ENCODE results near the gene VEGFB.

The VEGFB gene

GRCh38 chr11:64211181-64211872, 23.1 kb upstream of the VEGFB start:
- no peak for DNase-seq (ENCODE audit: low read depth)

GRCh38 chr11:64216879-64217278, 17.5 kb upstream of the VEGFB start:
- peak; percentile 6 for TF ChIP-seq CTCF (IDR thresholded peaks at IDR 0.05; ENCODE audit: insufficient read depth, low read depth, low read length, missing control alignments)
- DNase-seq (ENCODE audit: low read depth), result no peak
- no peak overlapping the region for H3K4me3 ChIP-seq (ENCODE audit: low read depth, low read length)

More at GRCh38 chr11:64211181-64211872, 23.1 kb upstream of the VEGFB start:
- no peak overlapping the region for H3K4me3 ChIP-seq (ENCODE audit: low read depth, low read length)
- no peak for TF ChIP-seq CTCF (IDR thresholded peaks at IDR 0.05; ENCODE audit: insufficient read depth, low read depth, low read length, missing control alignments)

GRCh38 chr11:64218628-64219353, 15.6 kb upstream of the VEGFB start:
- H3K4me3 ChIP-seq (ENCODE audit: low read depth, low read length), result no peak overlapping the region
- no peak for DNase-seq (ENCODE audit: low read depth)
- no peak for TF ChIP-seq CTCF (IDR thresholded peaks at IDR 0.05; ENCODE audit: insufficient read depth, low read depth, low read length, missing control alignments)

- no peak for TF ChIP-seq CTCF (IDR thresholded peaks at IDR 0.05; ENCODE audit: insufficient read depth, low read depth, low read length, missing control alignments)
- no peak overlapping the region for H3K4me3 ChIP-seq (ENCODE audit: low read depth, low read length)
- DNase-seq (ENCODE audit: low read depth), result no peak
Measured at GRCh38 chr11:64219354-64219684, 15.1 kb upstream of the VEGFB start.

- H3K4me3 ChIP-seq (ENCODE audit: low read depth, low read length), result no peak overlapping the region
- TF ChIP-seq CTCF (IDR thresholded peaks at IDR 0.05; ENCODE audit: insufficient read depth, low read depth, low read length, missing control alignments), result no peak
- peak; percentile 5 for DNase-seq (ENCODE audit: low read depth)
Measured at GRCh38 chr11:64219755-64220154, 14.6 kb upstream of the VEGFB start.

- H3K4me3 ChIP-seq (ENCODE audit: low read depth, low read length), result no peak overlapping the region
- TF ChIP-seq CTCF (IDR thresholded peaks at IDR 0.05; ENCODE audit: insufficient read depth, low read depth, low read length, missing control alignments), result no peak
- no peak for DNase-seq (ENCODE audit: low read depth)
Measured at GRCh38 chr11:64220271-64220670, 14.1 kb upstream of the VEGFB start.

Measured in GM12865 (cell line).